ENCODE results near the gene CCN5.
"Not testable (repeated sequence)": the region's sequence is repeated elsewhere in the genome, so short reads cannot be mapped to it uniquely, and the experiment has no call there.

The CCN5 gene

DNA sequence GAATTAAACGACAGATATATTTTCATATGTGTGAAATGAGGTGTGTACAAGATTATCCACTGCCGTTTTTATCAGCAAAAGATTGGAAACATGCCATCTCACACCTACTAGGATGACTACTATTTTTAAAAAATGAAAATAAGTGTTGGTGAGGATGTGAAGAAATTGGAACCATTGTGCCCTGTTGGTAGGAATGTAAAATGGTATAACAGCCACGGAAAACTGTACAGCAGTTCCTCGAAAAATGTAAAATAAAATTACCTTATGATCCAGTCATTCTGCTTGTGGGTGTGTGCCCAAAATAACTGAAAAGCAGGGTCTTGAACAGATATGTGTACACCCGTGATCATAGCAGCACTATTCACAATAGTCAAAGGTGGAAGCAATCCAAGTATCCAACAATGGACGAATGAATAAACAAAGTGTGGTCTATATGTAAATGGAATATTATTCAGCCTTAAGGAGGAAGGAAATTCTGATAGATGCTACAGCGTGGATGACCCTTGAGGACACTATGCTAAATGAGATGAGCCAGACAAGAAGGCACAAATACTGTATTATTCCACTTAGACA lies 27.0 kb upstream of the CCN5 start:
- Histone ChIP-seq H3K27me3 (ENCODE audit: control insufficient read depth, insufficient read depth, low read length) (no peaks in the 10 kb centered on the region), H3K9ac (ENCODE audit: low read length) (no peak overlapping the region), H3K36me3 (ENCODE audit: control insufficient read depth, insufficient read depth, low read length) (no peaks in the 10 kb centered on the region), H3K4me1 (ENCODE audit: control insufficient read depth, insufficient read depth, low read length) (peaks cover 7% of the 10 kb centered on the region), H3K4me3 (ENCODE audit: low read length) (no peak overlapping the region), H3K9me3 (ENCODE audit: control insufficient read depth, low read length) (no peaks in the 10 kb centered on the region)

DNA sequence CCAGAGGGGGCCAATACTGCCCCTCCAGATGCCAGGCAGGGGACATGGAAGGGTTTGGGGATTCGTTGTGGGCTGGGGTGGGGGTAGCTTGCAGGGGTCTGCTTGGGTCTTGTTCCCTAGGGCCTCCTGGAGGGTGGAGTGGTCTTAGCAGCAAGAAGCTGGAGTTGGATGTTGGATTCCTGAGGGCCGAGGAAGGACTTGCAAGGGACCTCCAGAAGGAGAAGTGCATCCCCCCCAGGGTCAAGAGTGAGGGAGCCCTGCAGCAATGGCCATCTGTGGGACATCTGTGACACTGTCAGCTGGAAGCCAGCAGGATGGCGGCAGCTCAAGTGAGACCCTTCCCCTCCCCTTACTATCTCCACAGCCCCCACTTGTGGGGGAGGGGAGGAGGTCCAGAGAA lies 25.4 kb upstream of the CCN5 start:
- no peaks in the 10 kb centered on the region for H3K27me3 ChIP-seq (ENCODE audit: control insufficient read depth, insufficient read depth, low read length)
- no peak overlapping the region for H3K4me3 ChIP-seq (ENCODE audit: low read length)
- no peak overlapping the region for H3K9ac ChIP-seq (ENCODE audit: low read length)
- H3K4me1 ChIP-seq (ENCODE audit: control insufficient read depth, insufficient read depth, low read length) = peaks cover 4% of the 10 kb centered on the region
- H3K9me3 ChIP-seq (ENCODE audit: control insufficient read depth, low read length) = no peaks in the 10 kb centered on the region
- H3K36me3 ChIP-seq (ENCODE audit: control insufficient read depth, insufficient read depth, low read length) = no peaks in the 10 kb centered on the region

DNA sequence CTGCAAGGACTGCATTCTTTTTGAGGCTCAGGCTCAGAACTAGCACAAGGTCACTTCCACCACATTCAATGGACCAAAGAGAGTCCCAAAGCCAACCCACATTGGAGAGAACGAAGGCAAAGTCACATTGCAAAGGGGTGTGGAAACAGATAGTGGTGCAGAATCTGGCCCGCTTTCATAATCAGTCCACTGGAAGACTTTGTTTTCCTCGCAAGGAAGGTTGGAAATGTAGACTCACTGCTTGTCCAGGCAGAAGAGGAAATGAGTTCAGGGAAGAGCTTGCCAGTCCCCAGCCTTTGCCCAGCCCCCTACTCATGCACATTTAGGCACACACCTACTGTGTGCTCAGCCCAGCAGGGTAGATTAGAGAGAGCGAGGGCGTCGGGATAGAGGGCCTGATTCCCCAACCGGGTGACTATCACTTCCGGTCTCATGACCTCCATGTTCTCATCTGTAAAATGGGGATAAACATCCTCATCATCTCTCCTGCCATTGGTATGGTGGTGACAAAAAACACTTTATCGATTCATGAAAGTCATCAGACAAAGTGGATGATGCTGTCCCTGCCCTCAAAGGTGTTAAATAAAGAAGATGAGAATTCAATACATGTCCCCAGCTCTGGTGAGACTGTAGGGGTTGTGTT lies 24.3 kb upstream of the CCN5 start:
- H3K9ac ChIP-seq (ENCODE audit: low read length) = no peak overlapping the region
- no peaks in the 10 kb centered on the region for H3K9me3 ChIP-seq (ENCODE audit: control insufficient read depth, low read length)
- H3K36me3 ChIP-seq (ENCODE audit: control insufficient read depth, insufficient read depth, low read length) = no peaks in the 10 kb centered on the region
- no peaks in the 10 kb centered on the region for H3K4me1 ChIP-seq (ENCODE audit: control insufficient read depth, insufficient read depth, low read length)
- no peak overlapping the region for H3K4me3 ChIP-seq (ENCODE audit: low read length)
- H3K27me3 ChIP-seq (ENCODE audit: control insufficient read depth, insufficient read depth, low read length) = no peaks in the 10 kb centered on the region

DNA sequence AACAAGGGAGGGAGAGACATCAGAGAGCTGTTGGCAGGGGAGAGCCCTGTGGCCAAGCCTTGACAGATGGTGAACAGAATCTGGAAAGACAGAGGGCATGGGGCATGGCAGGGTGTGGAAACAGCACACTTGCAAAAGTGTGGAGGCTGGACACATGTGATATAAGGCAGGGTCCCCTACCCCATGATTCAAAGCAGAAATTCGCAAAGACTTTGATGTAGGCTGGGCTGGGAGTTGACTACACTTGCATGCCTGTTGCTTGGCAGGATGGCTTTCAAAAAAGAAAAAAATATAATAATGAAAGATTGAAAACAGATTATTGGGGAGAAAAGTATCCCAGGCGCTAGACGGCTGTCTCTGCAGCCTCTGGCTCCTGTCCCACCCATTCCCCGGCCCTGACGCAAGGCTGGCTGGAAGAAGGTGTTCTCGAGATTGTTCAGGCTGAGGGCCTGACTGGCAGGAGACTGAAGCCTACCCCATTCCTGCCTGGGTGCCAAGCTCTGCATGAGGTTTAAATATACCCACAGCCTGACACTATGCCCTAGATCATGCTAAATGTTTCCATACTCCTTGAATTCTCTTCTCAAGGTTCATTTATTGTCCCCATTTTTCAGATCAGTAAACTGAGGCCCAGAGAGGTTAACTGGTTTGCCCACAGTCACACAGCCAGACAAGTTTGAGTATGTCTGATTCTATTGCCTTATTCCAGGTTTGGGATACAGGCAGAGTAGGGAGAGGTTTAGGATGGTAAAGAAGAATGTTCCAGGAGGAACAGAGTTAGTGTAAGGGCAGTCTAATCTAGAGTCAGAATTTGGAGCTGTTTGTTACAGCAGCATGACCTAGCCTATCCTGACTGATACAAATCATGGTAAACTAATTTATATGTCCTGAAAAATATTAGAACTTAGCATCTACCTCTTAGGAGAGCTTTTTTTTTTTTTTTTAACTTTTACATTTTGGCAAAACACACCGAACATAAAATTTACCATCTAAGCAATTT lies 23.4 kb upstream of the CCN5 start:
- H3K4me1 ChIP-seq (ENCODE audit: control insufficient read depth, insufficient read depth, low read length) = no peaks in the 10 kb centered on the region

DNA sequence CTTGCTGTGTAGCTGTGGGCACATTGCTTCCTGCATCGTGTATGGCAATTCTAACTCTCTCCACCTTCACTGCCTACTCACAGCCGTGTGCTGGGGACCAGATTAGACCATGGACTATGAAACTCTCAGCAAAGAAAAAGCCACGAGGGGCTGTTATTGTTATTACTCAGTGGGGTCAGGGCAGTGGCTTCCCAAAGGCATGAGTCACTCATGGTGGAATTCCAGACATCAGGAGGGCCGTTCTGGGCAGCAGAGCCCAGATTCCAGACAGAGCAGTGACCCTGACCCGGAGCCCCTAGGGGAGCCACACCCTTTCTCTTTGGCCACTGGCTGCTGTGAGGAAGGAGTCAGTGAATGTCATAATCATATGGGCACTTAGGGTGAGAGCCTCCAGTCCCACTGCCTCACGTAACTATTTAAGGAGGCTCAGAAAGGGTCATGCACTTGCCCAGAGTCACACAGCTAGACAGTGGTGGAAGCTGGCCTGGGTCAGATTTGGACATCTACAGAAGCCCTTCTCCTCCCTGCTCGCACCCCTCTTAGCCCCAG lies 22.2 kb upstream of the CCN5 start:
- Histone ChIP-seq H3K4me3 (ENCODE audit: low read length) (no peak overlapping the region), H3K27me3 (ENCODE audit: control insufficient read depth, insufficient read depth, low read length) (no peaks in the 10 kb centered on the region), H3K4me1 (ENCODE audit: control insufficient read depth, insufficient read depth, low read length) (no peaks in the 10 kb centered on the region), H3K36me3 (ENCODE audit: control insufficient read depth, insufficient read depth, low read length) (no peaks in the 10 kb centered on the region), H3K9me3 (ENCODE audit: control insufficient read depth, low read length) (no peaks in the 10 kb centered on the region), H3K9ac (ENCODE audit: low read length) (no peak overlapping the region)

More for the DNA sequence above, 23.4 kb upstream of the CCN5 start:
- no peaks in the 10 kb centered on the region for H3K36me3 ChIP-seq (ENCODE audit: control insufficient read depth, insufficient read depth, low read length)
- no peaks in the 10 kb centered on the region for H3K9me3 ChIP-seq (ENCODE audit: control insufficient read depth, low read length)
- H3K9ac ChIP-seq (ENCODE audit: low read length) = no peak overlapping the region
- H3K27me3 ChIP-seq (ENCODE audit: control insufficient read depth, insufficient read depth, low read length) = no peaks in the 10 kb centered on the region
- H3K4me3 ChIP-seq (ENCODE audit: low read length) = no peak overlapping the region

DNA sequence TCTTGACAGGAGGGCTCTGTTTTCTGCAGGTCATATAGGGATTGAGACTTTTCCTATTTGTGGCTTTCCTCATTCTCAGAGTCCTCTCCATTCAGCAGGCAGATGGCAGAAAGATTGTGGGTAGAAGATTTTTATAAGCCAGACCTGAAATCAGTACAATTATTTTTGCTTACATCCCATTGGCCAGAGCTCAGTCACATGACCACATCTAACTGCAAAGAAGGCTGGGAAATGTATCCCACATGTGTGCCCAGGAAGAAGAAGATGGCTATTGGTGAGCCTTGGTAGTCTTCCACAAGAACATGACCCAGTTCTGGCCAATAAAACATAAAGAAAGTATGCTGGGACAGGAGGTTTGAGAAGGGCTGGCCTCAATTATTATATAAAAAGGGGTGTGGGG lies 21.5 kb upstream of the CCN5 start:
- Histone ChIP-seq H3K27me3 (ENCODE audit: control insufficient read depth, insufficient read depth, low read length) (no peaks in the 10 kb centered on the region), H3K4me1 (ENCODE audit: control insufficient read depth, insufficient read depth, low read length) (no peaks in the 10 kb centered on the region), H3K9ac (ENCODE audit: low read length) (no peak overlapping the region), H3K9me3 (ENCODE audit: control insufficient read depth, low read length) (no peaks in the 10 kb centered on the region), H3K4me3 (ENCODE audit: low read length) (no peak overlapping the region), H3K36me3 (ENCODE audit: control insufficient read depth, insufficient read depth, low read length) (no peaks in the 10 kb centered on the region)

DNA sequence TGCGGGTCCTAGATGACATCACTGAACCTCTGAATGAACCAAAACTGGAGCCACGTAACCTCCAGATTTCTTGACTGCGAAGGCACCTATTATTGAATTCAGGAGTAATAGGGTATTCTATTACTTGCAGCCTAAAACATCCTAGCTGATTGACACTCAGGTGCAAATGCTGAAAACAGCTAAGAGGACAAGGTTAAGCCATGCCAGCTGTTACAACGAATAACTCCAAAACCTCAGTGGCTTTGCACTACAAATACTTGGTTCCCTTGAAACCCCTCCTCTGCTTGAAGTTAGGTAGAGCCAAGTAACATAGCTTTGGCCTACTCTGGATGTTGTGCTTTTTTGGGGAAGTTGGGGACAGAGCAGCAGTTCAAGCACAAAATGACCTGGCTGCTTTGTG lies 21.0 kb upstream of the CCN5 start:
- Histone ChIP-seq H3K9me3 (ENCODE audit: control insufficient read depth, low read length) (no peaks in the 10 kb centered on the region), H3K27me3 (ENCODE audit: control insufficient read depth, insufficient read depth, low read length) (no peaks in the 10 kb centered on the region)

DNA sequence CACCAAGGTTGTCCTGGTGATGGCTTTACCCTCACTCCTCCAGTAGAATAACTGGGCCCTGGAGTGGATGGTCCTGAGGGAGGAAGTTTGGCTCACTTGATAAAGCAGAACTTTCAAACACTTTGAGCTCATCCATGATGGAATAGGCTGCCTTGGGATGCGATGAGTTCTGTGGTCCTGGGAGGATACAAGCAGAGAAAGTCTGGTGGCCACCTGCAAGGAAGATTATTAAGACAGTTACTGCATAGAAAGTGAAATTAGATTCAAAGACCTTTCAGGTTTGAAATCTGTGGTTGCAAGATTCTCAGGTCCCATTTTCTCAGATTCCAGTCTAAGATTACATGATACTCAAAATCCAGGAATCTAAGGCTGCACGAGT lies 19.9 kb upstream of the CCN5 start:
- no peak overlapping the region for H3K9ac ChIP-seq (ENCODE audit: low read length)
- H3K36me3 ChIP-seq (ENCODE audit: control insufficient read depth, insufficient read depth, low read length) = no peaks in the 10 kb centered on the region
- no peak overlapping the region for H3K4me3 ChIP-seq (ENCODE audit: low read length)
- no peaks in the 10 kb centered on the region for H3K27me3 ChIP-seq (ENCODE audit: control insufficient read depth, insufficient read depth, low read length)
- no peaks in the 10 kb centered on the region for H3K4me1 ChIP-seq (ENCODE audit: control insufficient read depth, insufficient read depth, low read length)
- H3K9me3 ChIP-seq (ENCODE audit: control insufficient read depth, low read length) = no peaks in the 10 kb centered on the region

More for the DNA sequence above, 21.0 kb upstream of the CCN5 start:
- no peaks in the 10 kb centered on the region for H3K36me3 ChIP-seq (ENCODE audit: control insufficient read depth, insufficient read depth, low read length)
- no peaks in the 10 kb centered on the region for H3K4me1 ChIP-seq (ENCODE audit: control insufficient read depth, insufficient read depth, low read length)
- H3K4me3 ChIP-seq (ENCODE audit: low read length) = no peak overlapping the region
- H3K9ac ChIP-seq (ENCODE audit: low read length) = no peak overlapping the region

DNA sequence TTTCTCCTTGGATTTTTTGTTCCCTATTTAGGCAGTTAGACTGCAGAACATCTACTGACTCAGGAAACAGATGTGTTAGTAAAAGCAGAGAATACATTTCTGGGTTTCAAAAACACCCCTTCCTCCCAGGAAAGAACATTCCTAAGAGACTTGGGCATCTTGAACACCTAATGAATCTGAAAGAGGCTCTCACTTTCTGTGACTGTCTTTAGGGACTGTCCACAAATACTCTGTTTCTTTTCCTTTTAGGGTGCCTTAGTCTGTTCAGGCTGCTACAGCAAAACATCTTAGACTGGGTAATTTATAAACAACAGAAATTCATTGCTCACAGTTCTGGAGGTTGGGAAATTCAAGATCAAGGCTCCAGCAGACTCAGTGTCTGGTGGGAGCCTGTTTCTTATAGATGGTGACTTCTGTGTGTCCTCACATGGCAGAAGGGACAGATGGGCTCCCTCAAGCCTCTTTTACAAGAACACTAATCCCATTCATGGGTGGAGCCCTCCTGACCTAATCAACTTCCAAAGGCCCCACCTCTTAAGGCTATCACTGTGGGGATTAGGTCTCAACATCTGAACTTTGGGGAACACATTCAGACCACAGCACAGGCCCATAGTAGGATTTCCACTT lies 19.4 kb upstream of the CCN5 start:
- no peak overlapping the region for H3K4me3 ChIP-seq (ENCODE audit: low read length)
- no peaks in the 10 kb centered on the region for H3K9me3 ChIP-seq (ENCODE audit: control insufficient read depth, low read length)
- no peaks in the 10 kb centered on the region for H3K36me3 ChIP-seq (ENCODE audit: control insufficient read depth, insufficient read depth, low read length)
- no peak overlapping the region for H3K9ac ChIP-seq (ENCODE audit: low read length)
- H3K27me3 ChIP-seq (ENCODE audit: control insufficient read depth, insufficient read depth, low read length) = no peaks in the 10 kb centered on the region
- no peaks in the 10 kb centered on the region for H3K4me1 ChIP-seq (ENCODE audit: control insufficient read depth, insufficient read depth, low read length)

DNA sequence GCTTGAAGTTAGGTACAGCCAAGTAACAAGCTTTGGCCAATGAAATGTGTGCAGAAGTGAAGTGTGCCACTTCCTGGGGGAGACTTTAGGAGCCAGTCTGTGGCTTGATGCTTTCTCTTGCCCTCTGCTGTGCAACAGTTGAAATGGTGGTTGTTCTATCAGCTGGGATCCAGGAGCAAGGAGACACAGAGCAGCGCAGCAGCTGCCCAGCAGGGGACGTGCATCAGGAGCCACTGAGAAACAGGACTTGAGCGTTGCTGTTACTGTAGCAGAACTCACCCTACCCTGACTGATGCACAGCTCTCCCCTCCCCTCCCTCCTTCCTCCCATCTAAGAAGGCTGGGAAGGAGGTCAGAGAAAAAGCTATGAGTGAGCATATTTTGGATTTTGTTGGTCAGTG lies 18.9 kb upstream of the CCN5 start:
- H3K9me3 ChIP-seq (ENCODE audit: control insufficient read depth, low read length) = no peaks in the 10 kb centered on the region
- H3K9ac ChIP-seq (ENCODE audit: low read length) = no peak overlapping the region
- H3K4me1 ChIP-seq (ENCODE audit: control insufficient read depth, insufficient read depth, low read length) = no peaks in the 10 kb centered on the region
- no peaks in the 10 kb centered on the region for H3K36me3 ChIP-seq (ENCODE audit: control insufficient read depth, insufficient read depth, low read length)
- H3K4me3 ChIP-seq (ENCODE audit: low read length) = no peak overlapping the region
- H3K27me3 ChIP-seq (ENCODE audit: control insufficient read depth, insufficient read depth, low read length) = no peaks in the 10 kb centered on the region

DNA sequence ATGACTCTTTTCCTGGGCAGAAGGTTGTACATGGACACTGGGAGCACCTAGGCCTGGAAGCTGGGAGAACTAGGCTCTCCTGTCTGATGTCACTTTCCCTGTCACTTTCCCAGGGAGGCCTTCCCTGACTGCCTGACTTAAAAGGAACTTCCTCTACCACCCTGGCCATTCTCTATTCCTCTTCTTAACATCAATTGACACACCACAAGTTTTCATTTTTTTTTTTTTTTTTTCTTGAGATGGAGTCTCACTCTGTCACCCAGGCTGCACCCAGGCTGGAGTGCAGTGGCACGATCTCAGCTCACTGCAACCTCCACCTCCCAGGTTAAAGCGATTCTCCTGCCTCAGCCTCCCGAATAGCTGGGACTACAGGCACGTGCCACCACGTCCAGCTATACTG lies 18.1 kb upstream of the CCN5 start:
- H3K27me3 ChIP-seq (ENCODE audit: control insufficient read depth, insufficient read depth, low read length); H3K4me3 ChIP-seq (ENCODE audit: low read length); H3K36me3 ChIP-seq (ENCODE audit: control insufficient read depth, insufficient read depth, low read length); H3K9me3 ChIP-seq (ENCODE audit: control insufficient read depth, low read length); H3K9ac ChIP-seq (ENCODE audit: low read length); H3K4me1 ChIP-seq (ENCODE audit: control insufficient read depth, insufficient read depth, low read length): not testable (repeated sequence)

DNA sequence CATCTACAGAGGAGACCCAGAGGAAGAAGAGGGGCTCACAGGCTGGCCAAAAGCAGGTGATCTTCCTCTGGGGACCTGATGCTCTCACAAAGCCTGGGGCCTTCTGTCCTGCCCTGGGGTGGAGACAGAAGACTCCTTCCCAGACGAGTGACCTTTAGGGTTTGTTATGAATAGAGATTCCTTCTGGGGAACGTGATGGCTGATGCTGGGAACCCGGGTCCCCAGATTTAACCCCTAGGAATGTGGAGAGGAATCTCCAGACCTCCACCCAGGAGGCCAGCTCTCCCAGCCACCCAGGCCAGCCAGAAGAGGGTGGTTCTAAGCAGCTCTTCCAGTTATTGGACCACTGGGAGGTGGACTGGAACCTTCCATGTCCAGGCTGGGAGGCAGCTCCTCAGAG lies 16.8 kb upstream of the CCN5 start:
- H3K9ac ChIP-seq (ENCODE audit: low read length) = no peak overlapping the region
- H3K27me3 ChIP-seq (ENCODE audit: control insufficient read depth, insufficient read depth, low read length) = peaks cover 3% of the 10 kb centered on the region
- no peaks in the 10 kb centered on the region for H3K36me3 ChIP-seq (ENCODE audit: control insufficient read depth, insufficient read depth, low read length)
- H3K4me3 ChIP-seq (ENCODE audit: low read length) = no peak overlapping the region
- H3K4me1 ChIP-seq (ENCODE audit: control insufficient read depth, insufficient read depth, low read length) = peaks cover 8% of the 10 kb centered on the region
- H3K9me3 ChIP-seq (ENCODE audit: control insufficient read depth, low read length) = no peaks in the 10 kb centered on the region
